ENCODE measurements around the gene VPS13C. TPM values are rescaled to one million over a fixed set of nuclear protein-coding genes. Genes with fewer than 3 reads are reported as not detected.

Gene VPS13C
- total RNA-seq, 2 experiments from 2014 or later = 69.7 to 73.2 TPM

GRCh38 chr15:62108411-62108810 lies 48.2 kb upstream of the VPS13C start:
- H3K4me3 Mint-ChIP-seq = no peak overlapping the region
- no peak overlapping the region for H3K27ac Mint-ChIP-seq
- H3K9me3 ChIP-seq (ENCODE audit: control insufficient read depth in 1 of 2, insufficient read depth in 1 of 2, low read length in 2 of 2) = no peaks in the 10 kb centered on the region
- no peaks in the 10 kb centered on the region for H3K4me1 Mint-ChIP-seq (ENCODE audit: low read depth)
- no peak for TF ChIP-seq CTCF (IDR thresholded peaks at IDR 0.05)
- no peak overlapping the region for H3K4me3 ChIP-seq (ENCODE audit: low read length)
- no peak for ATAC-seq (ENCODE audit: poor library complexity)
- no peak for DNase-seq
- H3K27me3 ChIP-seq (ENCODE audit: control insufficient read depth in 1 of 2, insufficient read depth in 2 of 2, low read length in 2 of 2) = no peaks in the 10 kb centered on the region
- CTCF ChIA-PET = no interaction called here
- H3K4me1 ChIP-seq (ENCODE audit: insufficient read depth, low read length) = no peaks in the 10 kb centered on the region
- intact Hi-C loops (cut with DNase I, micrococcal nuclease) = no loop called here
- H3K36me3 Mint-ChIP-seq (ENCODE audit: low read depth) = no peaks in the 10 kb centered on the region
- H3K9me3 Mint-ChIP-seq = no peaks in the 10 kb centered on the region
- peaks cover 6% of the 10 kb centered on the region for H3K27me3 Mint-ChIP-seq
- H3K27ac ChIP-seq (ENCODE audit: low read depth in 1 of 2, low read length in 2 of 2) = no peak overlapping the region
- no peaks in the 10 kb centered on the region for H3K36me3 ChIP-seq (ENCODE audit: insufficient read depth, low read length)
- POLR2A ChIA-PET = no interaction called here

- H3K4me1 Mint-ChIP-seq (ENCODE audit: low read depth) = no peaks in the 10 kb centered on the region
These were observed 47.4 kb upstream of the VPS13C start for GRCh38 chr15:62107571-62108121.

GRCh38 chr15:62106096-62106495 lies 45.8 kb upstream of the VPS13C start:
- H3K27me3 ChIP-seq (ENCODE audit: control insufficient read depth in 1 of 2, insufficient read depth in 2 of 2, low read length in 2 of 2) = no peaks in the 10 kb centered on the region
- Mint-ChIP-seq H3K36me3 (ENCODE audit: low read depth) (no peaks in the 10 kb centered on the region), H3K27me3 (peaks cover 6% of the 10 kb centered on the region), H3K4me3 (no peak overlapping the region), H3K4me1 (ENCODE audit: low read depth) (no peaks in the 10 kb centered on the region), H3K27ac (no peak overlapping the region), H3K9me3 (no peaks in the 10 kb centered on the region)
- TF ChIP-seq CTCF (IDR thresholded peaks at IDR 0.05) = no peak
- ATAC-seq (ENCODE audit: poor library complexity) (no peak), DNase-seq (no peak)
- H3K36me3 ChIP-seq (ENCODE audit: insufficient read depth, low read length) = no peaks in the 10 kb centered on the region
- CTCF ChIA-PET = no interaction called here
- H3K27ac ChIP-seq (ENCODE audit: low read depth in 1 of 2, low read length in 2 of 2) = no peak overlapping the region
- POLR2A ChIA-PET = no interaction called here
- no peaks in the 10 kb centered on the region for H3K4me1 ChIP-seq (ENCODE audit: insufficient read depth, low read length)
- no peak overlapping the region for H3K4me3 ChIP-seq (ENCODE audit: low read length)
- intact Hi-C loops (cut with DNase I, micrococcal nuclease) = no loop called here
- H3K9me3 ChIP-seq (ENCODE audit: control insufficient read depth in 1 of 2, insufficient read depth in 1 of 2, low read length in 2 of 2) = no peaks in the 10 kb centered on the region

More at GRCh38 chr15:62107571-62108121, 47.4 kb upstream of the VPS13C start:
- Histone ChIP-seq H3K4me1 (ENCODE audit: insufficient read depth, low read length) (no peaks in the 10 kb centered on the region), H3K4me3 (ENCODE audit: low read length) (no peak overlapping the region), H3K36me3 (ENCODE audit: insufficient read depth, low read length) (no peaks in the 10 kb centered on the region), H3K9me3 (ENCODE audit: control insufficient read depth in 1 of 2, insufficient read depth in 1 of 2, low read length in 2 of 2) (no peaks in the 10 kb centered on the region), H3K27ac (ENCODE audit: low read depth in 1 of 2, low read length in 2 of 2) (no peak overlapping the region), H3K27me3 (ENCODE audit: control insufficient read depth in 1 of 2, insufficient read depth in 2 of 2, low read length in 2 of 2) (no peaks in the 10 kb centered on the region)
- POLR2A ChIA-PET = no interaction called here
- Mint-ChIP-seq H3K27ac (no peak overlapping the region), H3K9me3 (no peaks in the 10 kb centered on the region), H3K27me3 (peaks cover 6% of the 10 kb centered on the region), H3K4me3 (no peak overlapping the region), H3K36me3 (ENCODE audit: low read depth) (no peaks in the 10 kb centered on the region)
- CTCF ChIA-PET = no interaction called here
- ATAC-seq (ENCODE audit: poor library complexity) = no peak
- no peak for DNase-seq
- intact Hi-C loops (cut with DNase I, micrococcal nuclease) = no loop called here
- TF ChIP-seq CTCF (IDR thresholded peaks at IDR 0.05) = no peak

All from CD4-positive, alpha-beta T cell (primary cell).